Activated T-cell treated with anti-CD3 and anti-CD28 coated beads for 4 hours (primary cell): ENCODE data around the gene DNAH1.

Experiments used
- DNase-seq: peaks from one replicate; pipeline ENCODE4 v3.0.0-alpha.2; 2020

The DNAH1 gene

GRCh38 chr3:52406791-52407510 is 90.8 kb downstream of the DNAH1 start:
- no peak for DNase-seq

- DNase-seq: no peak
Measured at GRCh38 chr3:52407779-52408178, 91.7 kb downstream of the DNAH1 start.

GRCh38 chr3:52408466-52408865 is 92.3 kb downstream of the DNAH1 start:
- no peak for DNase-seq

GRCh38 chr3:52415800-52416199 is 99.7 kb downstream of the DNAH1 start:
- no peak for DNase-seq

GRCh38 chr3:52420388-52420787 is 104.3 kb downstream of the DNAH1 start:
- no peak for DNase-seq

GRCh38 chr3:52422669-52423068 is 106.5 kb downstream of the DNAH1 start:
- DNase-seq: no peak

- DNase-seq: no peak
Measured at GRCh38 chr3:52423173-52423572, 107.1 kb downstream of the DNAH1 start.

GRCh38 chr3:52428151-52429005 is 112.3 kb downstream of the DNAH1 start:
- no peak for DNase-seq

- no peak for DNase-seq
Measured at GRCh38 chr3:52429031-52429430, 112.9 kb downstream of the DNAH1 start.

GRCh38 chr3:52429779-52430415 is 113.8 kb downstream of the DNAH1 start:
- no peak for DNase-seq

- DNase-seq: no peak
Measured at GRCh38 chr3:52430416-52430810, 114.3 kb downstream of the DNAH1 start.

- DNase-seq: no peak
Measured at GRCh38 chr3:52431459-52432223, 115.5 kb downstream of the DNAH1 start.

- DNase-seq: no peak
Measured at GRCh38 chr3:52432225-52432624, 116.1 kb downstream of the DNAH1 start.

GRCh38 chr3:52432691-52433141 is 116.6 kb downstream of the DNAH1 start:
- DNase-seq: no peak

GRCh38 chr3:52433328-52433995 is 117.3 kb downstream of the DNAH1 start:
- no peak for DNase-seq

- DNase-seq: no peak
Measured at GRCh38 chr3:52433996-52434479, 117.9 kb downstream of the DNAH1 start.

GRCh38 chr3:52434491-52435115 is 118.5 kb downstream of the DNAH1 start:
- DNase-seq: no peak

- DNase-seq: no peak
Measured at GRCh38 chr3:52435246-52436101, 119.4 kb downstream of the DNAH1 start.

- DNase-seq: no peak
Measured at GRCh38 chr3:52436500-52437149, 120.5 kb downstream of the DNAH1 start.
